Sigmoid colon (tissue), 4 donors: Measurements from ENCODE around the gene DRAM1.

Experiments used
- CTCF ChIP-seq, 4 experiments: fragments of 450-650 bp in 3 of 4; fragments of 200-600 bp in 1 of 4; IDR thresholded peaks; one replicate each; pipeline ENCODE4 v1.5.1; 2016 to 2019; ENCODE audit warnings: antibody characterized with exemption in 4 of 4, mild to moderate bottlenecking in 3 of 4, moderate library complexity in 2 of 4
- POLR2A ChIP-seq, 2 donors: fragments of 450-650 bp; IDR thresholded peaks; one replicate each; pipeline ENCODE4 v1.6.1; 2016; ENCODE audit warnings: antibody characterized with exemption in 2 of 2, mild to moderate bottlenecking in 2 of 2, moderate library complexity in 2 of 2
- POLR2AphosphoS5 ChIP-seq, 4 donors: sonication (generic); formaldehyde crosslinking; IDR thresholded peaks; one replicate each; pipeline ENCODE4 v1.6.1; 2017; ENCODE audit warnings: antibody characterized with exemption in 4 of 4

GRCh38 chr12:101940400-101940950, 63.1 kb downstream of the DRAM1 start:
- no peak for TF ChIP-seq POLR2A (IDR thresholded peaks at IDR 0.05)
- TF ChIP-seq CTCF (IDR thresholded peaks at IDR 0.05) = no peak
- no peak for TF ChIP-seq POLR2AphosphoS5 (IDR thresholded peaks at IDR 0.05)
